Muscle of leg (tissue), 16 donors: ENCODE results near the gene GPR31. TPM values are rescaled to one million over a fixed set of nuclear protein-coding genes. Genes with fewer than 3 reads are reported as not detected.
"Not testable (repeated sequence)": the region's sequence is repeated elsewhere in the genome, so short reads cannot be mapped to it uniquely, and the experiment has no call there.

Source experiments
- DNase-seq: peaks from one replicate; pipeline ENCODE4 v3.0.0; 2013
- H3K27ac ChIP-seq: one replicate; pipeline ENCODE4 v1.5.1; 2013; ENCODE audit warnings: mild to moderate bottlenecking, low read length, control low read depth
- H3K27me3 ChIP-seq: one replicate; pipeline ENCODE4 v1.6.1; 2013; ENCODE audit warnings: low read length; ENCODE audit not compliant: control insufficient read depth, insufficient read depth
- H3K36me3 ChIP-seq: one replicate; pipeline ENCODE4 v1.6.1; 2013; ENCODE audit warnings: low read length; ENCODE audit not compliant: control insufficient read depth, insufficient read depth
- H3K4me1 ChIP-seq: one replicate; pipeline ENCODE4 v1.6.1; 2013; ENCODE audit warnings: low read length; ENCODE audit not compliant: control insufficient read depth, insufficient read depth
- H3K4me3 ChIP-seq: one replicate; pipeline ENCODE4 v1.5.1; 2013; ENCODE audit warnings: low read length, control low read depth
- H3K9me3 ChIP-seq: replicated peaks from 2 replicates; pipeline ENCODE4 v1.6.1; 2013; ENCODE audit warnings: low read depth, low read length; ENCODE audit not compliant: control insufficient read depth
- whole genome bisulfite sequencing: methylation state at CpG from one replicate; pipeline ENCODE4 v1.1.5; 2013; ENCODE audit warnings: missing lambda C conversion rate; ENCODE audit not compliant: insufficient coverage; 5-methylcytosine and 5-hydroxymethylcytosine counted together
- long read RNA-seq, 11 donors: transcript quantifications; one replicate each; lab custom pipeline, GENCODE V29; 2026
- polyA plus RNA-seq, 8 donors: library from polyadenylated mRNA; unstranded; fragments of 120-200 nt; gene quantifications; one replicate each; pipeline versions ENCODE4 v1.2.1 to v1.2.3, GENCODE V29; 2013; ENCODE audit warnings: inconsistent platforms in 1 of 8, low replicate concordance in 1 of 8; ENCODE audit not compliant: insufficient read length in 8 of 8, insufficient read depth in 1 of 8
- total RNA-seq: library from RNA; stranded (reverse); fragments of 120-200 nt; gene quantifications from one replicate; pipeline ENCODE4 v1.2.4, GENCODE V29; 2013

The GPR31 gene
- total RNA-seq (not detected), polyA plus RNA-seq (not detected)
- long read RNA-seq, donor 1, result 0 reads
- long read RNA-seq, donor 2, result 0 reads
- long read RNA-seq, donor 3, result 0 reads
- long read RNA-seq, donor 4, result 0 reads
- long read RNA-seq, donor 5, result 0 reads
- long read RNA-seq, donor 6, result 0 reads
- long read RNA-seq, donor 7, result 0 reads
- long read RNA-seq, donor 8, result 0 reads
- long read RNA-seq, donor 9, result 0 reads
- long read RNA-seq, donor 10, result 0 reads
- long read RNA-seq, donor 11, result 0 reads

GRCh38 chr6:167157863-167158262 is at the start of gene GPR31:
Gene GPR31 (minus strand): TSS chr6:167157980. CDS start chr6:167157831, 149 bp downstream.
- DNase-seq, result no peak
- Histone ChIP-seq H3K4me1 (peaks cover 6% of the 10 kb centered on the region), H3K36me3 (no peaks in the 10 kb centered on the region), H3K9me3 (no peaks in the 10 kb centered on the region), H3K27me3 (peaks cover 4% of the 10 kb centered on the region), H3K4me3 (no peak within 1 kb of the TSS), H3K27ac (no peak within 1 kb of the TSS)
- no CpG with 5 or more reads among the region's 4 CpGs for WGBS

GRCh38 chr6:167207527-167207926 is 49.7 kb upstream of the GPR31 start:
- WGBS, result 81% methylated on average over 5 of the region's 7 CpGs
- H3K9me3 ChIP-seq, result no peaks in the 10 kb centered on the region
- no peaks in the 10 kb centered on the region for H3K4me1 ChIP-seq
- H3K36me3 ChIP-seq, result no peaks in the 10 kb centered on the region
- peaks cover 9% of the 10 kb centered on the region for H3K27me3 ChIP-seq
- no peak overlapping the region for H3K4me3 ChIP-seq
- H3K27ac ChIP-seq, result no peak overlapping the region
- DNase-seq, result no peak

GRCh38 chr6:167205316-167205715 is 47.5 kb upstream of the GPR31 start:
- not testable (repeated sequence) for H3K36me3 ChIP-seq, H3K4me3 ChIP-seq, DNase-seq, H3K4me1 ChIP-seq, H3K27me3 ChIP-seq, H3K9me3 ChIP-seq, H3K27ac ChIP-seq
- WGBS, result 94% methylated on average over 7 of the region's 11 CpGs

GRCh38 chr6:167204059-167204348 is 46.2 kb upstream of the GPR31 start:
- 20% methylated on average over 1 of the region's 10 CpGs for WGBS
- H3K4me3 ChIP-seq, H3K36me3 ChIP-seq, H3K9me3 ChIP-seq, DNase-seq, H3K27ac ChIP-seq, H3K4me1 ChIP-seq, H3K27me3 ChIP-seq: not testable (repeated sequence)

GRCh38 chr6:167203261-167204058 is 45.7 kb upstream of the GPR31 start:
- not testable (repeated sequence) for H3K9me3 ChIP-seq, H3K27ac ChIP-seq, H3K27me3 ChIP-seq, H3K4me1 ChIP-seq, DNase-seq, H3K36me3 ChIP-seq, H3K4me3 ChIP-seq
- 89% methylated on average over 20 of the region's 29 CpGs for WGBS

- H3K4me3 ChIP-seq, H3K36me3 ChIP-seq, H3K27ac ChIP-seq, DNase-seq, H3K27me3 ChIP-seq, H3K9me3 ChIP-seq, H3K4me1 ChIP-seq: not testable (repeated sequence)
- 50% methylated on average over 4 of the region's 8 CpGs for WGBS
Measured at GRCh38 chr6:167202613-167203012, 44.8 kb upstream of the GPR31 start.

- 90% methylated on average over 12 of the region's 14 CpGs for WGBS
- no peak overlapping the region for H3K4me3 ChIP-seq
- peaks cover 5% of the 10 kb centered on the region for H3K27me3 ChIP-seq
- no peaks in the 10 kb centered on the region for H3K36me3 ChIP-seq
- H3K9me3 ChIP-seq, result no peaks in the 10 kb centered on the region
- H3K4me1 ChIP-seq, result no peaks in the 10 kb centered on the region
- DNase-seq, result no peak
- no peak overlapping the region for H3K27ac ChIP-seq
Measured at GRCh38 chr6:167200806-167201205, 43.0 kb upstream of the GPR31 start.

GRCh38 chr6:167195941-167196610 is 38.3 kb upstream of the GPR31 start:
- not testable (repeated sequence) for H3K27ac ChIP-seq, H3K27me3 ChIP-seq, H3K36me3 ChIP-seq, H3K9me3 ChIP-seq, H3K4me1 ChIP-seq, H3K4me3 ChIP-seq, DNase-seq
- WGBS, result no CpG with 5 or more reads among the region's 21 CpGs

GRCh38 chr6:167193515-167194125 is 35.8 kb upstream of the GPR31 start:
- H3K9me3 ChIP-seq, H3K4me3 ChIP-seq, H3K4me1 ChIP-seq, H3K27me3 ChIP-seq, DNase-seq, H3K36me3 ChIP-seq, H3K27ac ChIP-seq: not testable (repeated sequence)
- WGBS, result 72% methylated on average over 2 of the region's 6 CpGs

GRCh38 chr6:167191043-167191583 is 33.3 kb upstream of the GPR31 start:
- H3K9me3 ChIP-seq, H3K36me3 ChIP-seq, DNase-seq, H3K4me1 ChIP-seq, H3K27me3 ChIP-seq, H3K4me3 ChIP-seq, H3K27ac ChIP-seq: not testable (repeated sequence)
- no CpG with 5 or more reads among the region's 8 CpGs for WGBS
